HEK293 (cell line): ENCODE measurements around the gene HOXA11.

Experiments
- BCL11B ChIP-seq: fragments of 450-650 bp; formaldehyde crosslinking; IDR thresholded peaks from 2 replicates; pipeline ENCODE4 v1.5.1; 2016; ENCODE audit warnings: low read depth, missing biosample characterization, missing genetic modification characterization
- EGR2 ChIP-seq: fragments of 450-650 bp; formaldehyde crosslinking; IDR thresholded peaks from 2 replicates; pipeline ENCODE4 v1.5.1; 2016; ENCODE audit warnings: low read depth, missing biosample characterization, missing genetic modification characterization
- GLIS2 ChIP-seq: fragments of 450-650 bp; formaldehyde crosslinking; IDR thresholded peaks from 2 replicates; pipeline ENCODE4 v1.5.1; 2016; ENCODE audit warnings: missing biosample characterization, missing genetic modification characterization
- IKZF3 ChIP-seq: fragments of 450-650 bp; IDR thresholded peaks from 2 replicates; pipeline ENCODE4 v1.5.0; 2018; ENCODE audit warnings: missing biosample characterization, mild to moderate bottlenecking, missing genetic modification characterization, moderate library complexity
- KLF16 ChIP-seq: fragments of 450-650 bp; formaldehyde crosslinking; IDR thresholded peaks from 2 replicates; pipeline ENCODE4 v1.5.1; 2017; ENCODE audit warnings: missing biosample characterization, missing genetic modification characterization
- PRDM4 ChIP-seq: fragments of 450-650 bp; formaldehyde crosslinking; IDR thresholded peaks from 2 replicates; pipeline ENCODE4 v1.5.1; 2017; ENCODE audit warnings: missing biosample characterization, missing genetic modification characterization
- ZBTB48 ChIP-seq: fragments of 450-650 bp; formaldehyde crosslinking; IDR thresholded peaks from 2 replicates; pipeline ENCODE4 v1.5.1; 2016; ENCODE audit warnings: missing biosample characterization, missing genetic modification characterization
- ZFHX2 ChIP-seq: fragments of 450-650 bp; formaldehyde crosslinking; conservative IDR thresholded peaks from 2 replicates; pipeline ENCODE4 v1.5.1; 2016; ENCODE audit warnings: missing biosample characterization, missing genetic modification characterization
- ZNF184 ChIP-seq: fragments of 450-650 bp; IDR thresholded peaks from 2 replicates; pipeline ENCODE4 v1.5.1; 2018; ENCODE audit warnings: missing biosample characterization, mild to moderate bottlenecking, missing genetic modification characterization
- ZNF221 ChIP-seq: fragments of 450-650 bp; formaldehyde crosslinking; IDR thresholded peaks from 2 replicates; pipeline ENCODE4 v1.5.1; 2017; ENCODE audit warnings: missing biosample characterization, missing genetic modification characterization, borderline replicate concordance
- ZNF274 ChIP-seq, 2 experiments: fragments of 200-500 bp in 1 of 2; fragments of 450-650 bp in 1 of 2; sonication (Bioruptor generic) in 1 of 2; formaldehyde crosslinking in 1 of 2; IDR thresholded peaks; 2 replicates each; pipeline versions ENCODE4 v1.5.1 to v1.6.1; 2014 to 2016; ENCODE audit warnings: borderline replicate concordance in 1 of 2, inconsistent platforms in 1 of 2, low read length in 1 of 2, missing biosample characterization in 1 of 2, missing genetic modification characterization in 1 of 2
- ZNF423 ChIP-seq: fragments of 450-650 bp; formaldehyde crosslinking; IDR thresholded peaks from 2 replicates; pipeline ENCODE4 v1.5.1; 2016; ENCODE audit warnings: missing biosample characterization, missing genetic modification characterization
- ZNF544 ChIP-seq: fragments of 450-650 bp; formaldehyde crosslinking; IDR thresholded peaks from 2 replicates; pipeline ENCODE4 v1.5.0; 2017; ENCODE audit warnings: missing biosample characterization, missing genetic modification characterization
- ZNF549 ChIP-seq: fragments of 450-650 bp; IDR thresholded peaks from 2 replicates; pipeline ENCODE4 v1.5.1; 2018; ENCODE audit warnings: missing biosample characterization, missing genetic modification characterization, mild to moderate bottlenecking, inconsistent platforms, moderate library complexity
- ZNF596 ChIP-seq: fragments of 450-650 bp; IDR thresholded peaks from 2 replicates; pipeline ENCODE4 v1.5.0; 2018; ENCODE audit warnings: missing biosample characterization, mild to moderate bottlenecking, missing genetic modification characterization, moderate library complexity
- ZNF658 ChIP-seq: fragments of 450-650 bp; formaldehyde crosslinking; IDR thresholded peaks from 2 replicates; pipeline ENCODE4; 2016; ENCODE audit warnings: missing biosample characterization, missing genetic modification characterization
- ZNF664 ChIP-seq: fragments of 450-650 bp; formaldehyde crosslinking; IDR thresholded peaks from 2 replicates; pipeline ENCODE4 v1.5.1; 2016; ENCODE audit warnings: missing biosample characterization, missing genetic modification characterization
- ZNF701 ChIP-seq: fragments of 450-650 bp; formaldehyde crosslinking; IDR thresholded peaks from 2 replicates; pipeline ENCODE4 v1.5.1; 2016; ENCODE audit warnings: missing biosample characterization, missing genetic modification characterization
- ZSCAN16 ChIP-seq: fragments of 450-650 bp; formaldehyde crosslinking; IDR thresholded peaks from 2 replicates; pipeline ENCODE4 v1.5.1; 2016; ENCODE audit warnings: missing biosample characterization, missing genetic modification characterization
- ZSCAN23 ChIP-seq: fragments of 450-650 bp; formaldehyde crosslinking; IDR thresholded peaks from 2 replicates; pipeline ENCODE4 v1.5.1; 2016; ENCODE audit warnings: missing biosample characterization, missing genetic modification characterization
- TF ChIP-seq, protein P1 (sequence below): fragments of 450-650 bp; formaldehyde crosslinking; IDR thresholded peaks from 2 replicates; pipeline ENCODE4 v1.5.1; 2016; ENCODE audit warnings: missing biosample characterization, missing genetic modification characterization
- TF ChIP-seq, protein P2 (sequence below): fragments of 450-650 bp; formaldehyde crosslinking; IDR thresholded peaks from 2 replicates; pipeline ENCODE4 v1.5.1; 2016; ENCODE audit warnings: missing biosample characterization, missing genetic modification characterization, borderline replicate concordance

The HOXA11 gene

DNA sequence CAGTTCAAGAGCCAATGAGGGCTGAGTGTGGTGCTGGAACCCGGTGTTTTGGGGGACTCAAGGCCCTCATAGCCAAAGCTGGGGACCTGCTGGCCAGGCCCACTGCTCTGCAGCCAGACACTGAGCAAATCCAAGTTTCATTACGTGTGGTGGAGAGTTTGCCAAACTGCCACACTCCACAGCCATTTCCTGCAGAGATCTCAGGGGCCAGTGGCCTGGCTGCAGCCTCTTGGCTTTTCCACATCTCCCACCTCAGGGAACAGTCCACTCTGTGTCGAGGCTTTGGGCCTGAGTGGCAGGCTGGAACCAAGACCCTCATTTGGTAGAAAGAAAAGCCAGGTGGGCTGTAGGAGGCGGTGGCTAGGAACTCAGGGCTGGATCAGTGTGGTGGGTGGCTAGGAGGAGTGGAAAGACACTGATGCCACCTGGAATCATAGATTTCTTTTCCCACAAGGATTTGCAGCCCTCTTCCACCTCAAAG, 3.2 kb downstream of the HOXA11 start (continued):
- peak; percentile 37 for TF ChIP-seq EGR2 (tag by site-specific recombination)
- TF ChIP-seq ZNF423 (tag by site-specific recombination): no peak
- TF ChIP-seq, protein P1, sequence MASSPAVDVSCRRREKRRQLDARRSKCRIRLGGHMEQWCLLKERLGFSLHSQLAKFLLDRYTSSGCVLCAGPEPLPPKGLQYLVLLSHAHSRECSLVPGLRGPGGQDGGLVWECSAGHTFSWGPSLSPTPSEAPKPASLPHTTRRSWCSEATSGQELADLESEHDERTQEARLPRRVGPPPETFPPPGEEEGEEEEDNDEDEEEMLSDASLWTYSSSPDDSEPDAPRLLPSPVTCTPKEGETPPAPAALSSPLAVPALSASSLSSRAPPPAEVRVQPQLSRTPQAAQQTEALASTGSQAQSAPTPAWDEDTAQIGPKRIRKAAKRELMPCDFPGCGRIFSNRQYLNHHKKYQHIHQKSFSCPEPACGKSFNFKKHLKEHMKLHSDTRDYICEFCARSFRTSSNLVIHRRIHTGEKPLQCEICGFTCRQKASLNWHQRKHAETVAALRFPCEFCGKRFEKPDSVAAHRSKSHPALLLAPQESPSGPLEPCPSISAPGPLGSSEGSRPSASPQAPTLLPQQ (tag by site-specific recombination): no peak
- TF ChIP-seq BCL11B (tag by site-specific recombination): no peak
- peak; percentile 26; the same call in 1 of the 2 replicates for TF ChIP-seq ZFHX2 (tag by site-specific recombination)
- no peak for TF ChIP-seq ZSCAN16 (tag by site-specific recombination)
- no peak for TF ChIP-seq ZNF658 (tag by site-specific recombination)
- TF ChIP-seq ZSCAN23 (tag by site-specific recombination): no peak
- no peak for TF ChIP-seq ZNF544 (tag by site-specific recombination)
- TF ChIP-seq, protein P2, sequence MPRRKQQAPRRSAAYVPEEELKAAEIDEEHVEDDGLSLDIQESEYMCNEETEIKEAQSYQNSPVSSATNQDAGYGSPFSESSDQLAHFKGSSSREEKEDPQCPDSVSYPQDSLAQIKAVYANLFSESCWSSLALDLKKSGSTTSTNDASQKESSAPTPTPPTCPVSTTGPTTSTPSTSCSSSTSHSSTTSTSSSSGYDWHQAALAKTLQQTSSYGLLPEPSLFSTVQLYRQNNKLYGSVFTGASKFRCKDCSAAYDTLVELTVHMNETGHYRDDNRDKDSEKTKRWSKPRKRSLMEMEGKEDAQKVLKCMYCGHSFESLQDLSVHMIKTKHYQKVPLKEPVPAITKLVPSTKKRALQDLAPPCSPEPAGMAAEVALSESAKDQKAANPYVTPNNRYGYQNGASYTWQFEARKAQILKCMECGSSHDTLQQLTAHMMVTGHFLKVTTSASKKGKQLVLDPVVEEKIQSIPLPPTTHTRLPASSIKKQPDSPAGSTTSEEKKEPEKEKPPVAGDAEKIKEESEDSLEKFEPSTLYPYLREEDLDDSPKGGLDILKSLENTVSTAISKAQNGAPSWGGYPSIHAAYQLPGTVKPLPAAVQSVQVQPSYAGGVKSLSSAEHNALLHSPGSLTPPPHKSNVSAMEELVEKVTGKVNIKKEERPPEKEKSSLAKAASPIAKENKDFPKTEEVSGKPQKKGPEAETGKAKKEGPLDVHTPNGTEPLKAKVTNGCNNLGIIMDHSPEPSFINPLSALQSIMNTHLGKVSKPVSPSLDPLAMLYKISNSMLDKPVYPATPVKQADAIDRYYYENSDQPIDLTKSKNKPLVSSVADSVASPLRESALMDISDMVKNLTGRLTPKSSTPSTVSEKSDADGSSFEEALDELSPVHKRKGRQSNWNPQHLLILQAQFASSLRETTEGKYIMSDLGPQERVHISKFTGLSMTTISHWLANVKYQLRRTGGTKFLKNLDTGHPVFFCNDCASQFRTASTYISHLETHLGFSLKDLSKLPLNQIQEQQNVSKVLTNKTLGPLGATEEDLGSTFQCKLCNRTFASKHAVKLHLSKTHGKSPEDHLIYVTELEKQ (tag by site-specific recombination): no peak
- TF ChIP-seq ZNF664: no peak
- TF ChIP-seq ZNF549 (tag by site-specific recombination): no peak
- TF ChIP-seq ZBTB48 (tag by site-specific recombination): no peak
- TF ChIP-seq ZNF596 (tag by site-specific recombination): no peak
- no peak for TF ChIP-seq PRDM4 (tag by site-specific recombination)
- TF ChIP-seq KLF16 (tag by site-specific recombination): no peak
- TF ChIP-seq ZNF221: no peak
- TF ChIP-seq GLIS2: no peak
- TF ChIP-seq ZNF274 (IDR thresholded peaks at IDR 0.05; ENCODE audit: low read length): no peak
- TF ChIP-seq ZNF274 (tag by site-specific recombination; IDR thresholded peaks at IDR 0.05; ENCODE audit: borderline replicate concordance): no peak
- TF ChIP-seq ZNF184 (tag by site-specific recombination): no peak
- peak; percentile 24; the same call in 1 of the 2 replicates for TF ChIP-seq IKZF3 (tag by site-specific recombination)
- no peak for TF ChIP-seq ZNF701 (tag by site-specific recombination)
